Measurements from ENCODE around the gene SEPHS1.

DNA sequence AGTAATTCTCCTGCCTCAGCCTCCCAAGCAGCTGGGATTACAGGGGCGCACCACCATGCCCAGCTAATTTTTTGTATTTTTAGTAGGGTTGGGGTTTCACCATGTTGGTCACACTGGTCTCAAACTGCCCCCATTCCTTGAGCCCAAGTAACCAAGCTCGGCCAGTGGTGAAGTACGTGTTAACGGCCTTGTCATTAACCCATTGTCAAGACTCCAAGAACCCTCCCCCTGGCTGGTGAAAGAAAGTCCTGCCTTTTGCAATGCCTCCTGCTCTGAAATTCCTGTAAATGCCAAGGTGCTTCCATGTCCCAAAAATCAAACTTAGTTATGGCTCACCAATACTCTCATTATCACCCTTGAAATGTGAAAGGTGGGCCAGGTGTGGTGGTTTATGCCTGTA, 18.8 kb upstream of the SEPHS1 start:
- TF ChIP-seq GATA3 (IDR thresholded peaks at IDR 0.05; ENCODE audit: low read depth, low read length) = no peak
- no peak for TF ChIP-seq GATA2 (IDR thresholded peaks at IDR 0.05; ENCODE audit: low read depth, low read length)

Measured in SH-SY5Y (cell line).